ENCODE results near the gene LRMDA.

- TF ChIP-seq CTCF (conservative IDR thresholded peaks at IDR 0.05; ENCODE audit: low read length) = no peak
- no peak for TF ChIP-seq EZH2phosphoT487 (IDR thresholded peaks at IDR 0.05; ENCODE audit: borderline replicate concordance, low read depth, low read length)
Measured at GRCh38 chr10:75586814-75587213, 155.4 kb downstream of the LRMDA start.

Measured in OCI-LY7 (cell line).